ENCODE measurements around the gene WDPCP.
"Not testable (repeated sequence)": the region's sequence is repeated elsewhere in the genome, so short reads cannot be mapped to it uniquely, and the experiment has no call there.

The WDPCP gene

DNA sequence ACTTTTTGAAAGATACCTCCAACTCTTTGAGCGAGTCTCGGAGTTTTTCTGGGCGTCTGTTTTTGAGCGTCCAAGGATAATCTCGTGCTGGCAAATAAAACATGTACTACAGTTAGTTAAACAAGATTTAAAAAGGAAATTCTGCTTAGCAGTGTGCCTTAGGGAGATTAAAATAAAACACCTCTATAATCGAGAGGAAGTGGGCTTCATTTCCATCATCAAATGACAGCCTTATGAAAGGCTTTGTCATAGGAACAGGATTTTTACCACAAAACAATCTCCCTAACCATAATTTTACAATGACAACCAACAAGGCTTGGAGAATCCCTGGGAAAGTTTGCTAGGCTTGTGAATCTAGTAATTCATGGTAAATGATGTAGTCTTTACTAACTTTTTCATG, 103.4 kb downstream of the WDPCP start:
- TF ChIP-seq ZNF274 (IDR thresholded peaks at IDR 0.05; ENCODE audit: low read depth, low read length) = no peak

DNA sequence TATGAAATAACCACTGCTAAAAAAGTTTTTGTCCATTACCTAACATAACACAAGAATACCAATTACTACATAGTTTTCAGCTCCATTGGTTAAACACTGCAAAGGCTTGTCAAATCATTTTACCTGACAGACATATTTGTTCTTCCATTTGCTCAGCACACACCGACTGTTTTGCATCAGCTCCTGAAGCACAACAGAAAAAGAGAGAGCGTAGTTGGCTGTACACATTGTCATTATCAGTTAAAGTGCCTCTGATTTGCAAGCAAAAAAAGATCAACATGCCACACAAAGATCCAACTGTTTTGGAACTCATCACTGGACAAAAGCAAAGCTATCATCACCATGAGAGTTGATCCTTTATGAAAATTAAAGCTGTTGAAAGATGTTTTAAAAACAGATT, 103.8 kb downstream of the WDPCP start:
- H3K4me3 ChIP-seq (ENCODE audit: low read length) = no peak overlapping the region
- no peak for TF ChIP-seq ZNF274 (IDR thresholded peaks at IDR 0.05; ENCODE audit: low read depth, low read length)

More for the DNA sequence above, 103.4 kb downstream of the WDPCP start:
- no peak overlapping the region for H3K4me3 ChIP-seq (ENCODE audit: low read length)

- TF ChIP-seq ZNF274 (IDR thresholded peaks at IDR 0.05; ENCODE audit: low read depth, low read length) = no peak
- H3K4me3 ChIP-seq (ENCODE audit: low read length) = no peak overlapping the region
Observed at GRCh38 chr2:63477686-63478085, 110.6 kb downstream of the WDPCP start.

DNA sequence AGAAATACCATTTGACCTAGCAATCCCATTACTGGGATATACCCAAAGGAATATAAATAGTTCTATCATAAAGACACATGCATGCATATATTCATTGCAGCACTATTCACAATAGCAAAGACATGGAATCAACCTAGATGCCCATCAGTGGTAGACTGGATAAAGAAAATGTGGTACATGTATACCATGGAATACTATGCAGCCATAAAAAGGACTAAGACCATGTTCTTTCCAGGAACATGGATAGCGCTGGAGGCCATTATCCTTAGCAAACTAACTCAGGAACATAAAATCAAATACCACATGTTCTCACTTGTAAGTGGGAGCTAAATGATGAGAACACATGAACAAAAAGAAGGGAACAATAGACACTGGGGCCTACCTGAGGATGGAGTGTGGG, 119.0 kb downstream of the WDPCP start:
- not testable (repeated sequence) for H3K4me3 ChIP-seq (ENCODE audit: low read length)

DNA sequence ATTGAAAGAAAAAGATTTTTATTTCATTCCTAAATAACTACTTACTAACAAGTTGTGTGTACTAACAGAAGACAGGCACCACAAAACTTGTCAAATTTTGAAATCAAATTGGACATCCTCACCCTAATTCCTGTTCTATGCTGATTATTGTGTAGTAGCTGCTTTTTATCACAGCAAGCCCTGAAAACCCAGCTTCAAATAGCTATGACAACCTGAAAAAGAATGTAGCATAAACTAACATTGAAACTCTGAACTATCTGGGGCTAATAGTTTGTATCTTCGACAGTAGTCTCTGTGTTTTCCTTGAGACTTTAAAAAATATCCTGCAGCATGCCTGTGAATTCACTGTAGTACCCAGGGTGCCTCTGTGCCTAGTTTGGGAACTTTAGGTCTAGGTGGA, 122.6 kb downstream of the WDPCP start:
- no peak for TF ChIP-seq ZNF274 (IDR thresholded peaks at IDR 0.05; ENCODE audit: low read depth, low read length)
- H3K4me3 ChIP-seq (ENCODE audit: low read length) = no peak overlapping the region

DNA sequence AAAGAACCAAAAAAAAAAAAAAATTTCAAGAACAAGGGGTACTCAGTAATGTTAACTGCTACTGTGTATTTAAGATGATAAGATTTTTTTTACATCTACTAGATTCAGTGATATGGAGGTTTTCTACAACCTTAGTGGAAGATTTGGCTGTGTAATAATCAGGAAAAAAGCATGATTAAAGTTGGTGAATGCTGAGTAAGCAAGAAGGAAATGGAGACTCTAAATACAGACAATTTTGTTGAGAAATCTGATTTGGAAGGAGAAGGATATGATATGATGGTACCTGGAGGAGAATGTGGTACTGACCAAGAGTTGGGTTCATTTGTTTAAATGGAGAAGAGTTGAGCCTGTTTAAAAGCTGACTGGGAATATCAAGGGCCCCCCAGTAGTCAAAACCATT, 125.1 kb downstream of the WDPCP start:
- TF ChIP-seq ZNF274 (IDR thresholded peaks at IDR 0.05; ENCODE audit: low read depth, low read length) = no peak
- H3K4me3 ChIP-seq (ENCODE audit: low read length) = no peak overlapping the region

GRCh38 chr2:63446658-63447057, 141.6 kb downstream of the WDPCP start:
- no peak overlapping the region for H3K4me3 ChIP-seq (ENCODE audit: low read length)
- TF ChIP-seq ZNF274 (IDR thresholded peaks at IDR 0.05; ENCODE audit: low read depth, low read length) = no peak

DNA sequence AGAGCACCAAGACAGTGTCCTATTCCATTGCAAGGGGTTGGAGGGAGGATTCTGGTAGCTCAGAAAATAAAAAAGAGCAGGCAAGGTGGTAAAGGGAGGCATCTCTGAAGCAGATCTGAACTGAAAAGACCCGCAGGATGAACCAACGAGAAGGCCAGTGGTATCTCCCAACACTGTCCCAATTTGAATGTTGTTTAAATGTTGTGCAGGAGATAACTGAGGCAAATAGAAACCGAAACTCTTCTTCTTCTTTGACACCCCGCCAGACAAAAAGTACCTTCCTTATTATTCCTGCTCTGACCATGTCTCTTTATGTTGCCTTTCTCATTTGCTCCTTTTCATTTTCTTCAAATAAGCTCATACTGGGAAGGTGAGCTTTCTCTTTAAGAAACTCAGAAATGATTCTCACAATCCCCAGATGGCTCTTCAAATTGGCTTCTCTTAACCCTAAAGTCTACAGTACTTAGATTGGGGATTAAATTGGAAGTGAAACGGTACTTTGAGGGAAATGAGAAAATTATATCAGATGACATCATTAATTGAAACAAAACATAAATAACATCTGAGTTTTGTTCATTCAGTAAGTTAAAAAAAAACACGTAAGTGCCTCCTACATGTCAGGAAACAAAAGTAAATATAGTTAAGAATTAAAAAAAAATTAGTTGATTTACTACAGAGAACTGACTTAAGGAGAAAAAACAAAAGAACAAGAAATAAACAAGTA, 143.6 kb downstream of the WDPCP start:
- TF ChIP-seq ZNF274 (IDR thresholded peaks at IDR 0.05; ENCODE audit: low read depth, low read length) = no peak

GRCh38 chr2:63440612-63441011, 147.7 kb downstream of the WDPCP start:
- TF ChIP-seq ZNF274 (IDR thresholded peaks at IDR 0.05; ENCODE audit: low read depth, low read length) = no peak
- no peak overlapping the region for H3K4me3 ChIP-seq (ENCODE audit: low read length)

More for the DNA sequence above, 143.6 kb downstream of the WDPCP start:
- H3K4me3 ChIP-seq (ENCODE audit: low read length) = no peak overlapping the region

DNA sequence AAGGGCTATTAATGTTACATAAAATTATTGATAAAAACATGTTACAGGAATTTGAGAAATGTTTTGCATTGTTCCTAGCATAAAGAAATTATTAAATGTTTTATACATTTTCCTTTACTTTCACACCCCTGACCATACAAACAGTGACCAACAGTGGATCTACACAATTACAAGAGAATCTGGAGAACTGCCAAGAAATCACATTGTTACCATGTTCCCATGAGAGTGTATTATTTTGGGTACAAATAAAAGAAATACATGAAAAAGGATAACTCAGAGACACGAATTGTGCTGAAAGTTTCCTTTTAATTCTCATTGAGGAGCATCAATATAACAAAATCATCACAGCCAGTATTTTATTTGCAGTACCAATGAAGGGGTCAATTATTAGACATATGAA, 150.1 kb downstream of the WDPCP start:
- H3K4me3 ChIP-seq (ENCODE audit: low read length) = no peak overlapping the region
- no peak for TF ChIP-seq ZNF274 (IDR thresholded peaks at IDR 0.05; ENCODE audit: low read depth, low read length)

GRCh38 chr2:63436488-63436887, 151.8 kb downstream of the WDPCP start:
- H3K4me3 ChIP-seq (ENCODE audit: low read length) = no peak overlapping the region

GRCh38 chr2:63435070-63435469, 153.2 kb downstream of the WDPCP start:
- no peak for TF ChIP-seq ZNF274 (IDR thresholded peaks at IDR 0.05; ENCODE audit: low read depth, low read length)
- no peak overlapping the region for H3K4me3 ChIP-seq (ENCODE audit: low read length)

More at GRCh38 chr2:63436488-63436887, 151.8 kb downstream of the WDPCP start:
- no peak for TF ChIP-seq ZNF274 (IDR thresholded peaks at IDR 0.05; ENCODE audit: low read depth, low read length)

- TF ChIP-seq ZNF274 (IDR thresholded peaks at IDR 0.05; ENCODE audit: low read depth, low read length) = no peak
Observed at GRCh38 chr2:63434024-63435001, 154.0 kb downstream of the WDPCP start.

GRCh38 chr2:63432373-63432772, 155.9 kb downstream of the WDPCP start:
- no peak for TF ChIP-seq ZNF274 (IDR thresholded peaks at IDR 0.05; ENCODE audit: low read depth, low read length)
- H3K4me3 ChIP-seq (ENCODE audit: low read length) = no peak overlapping the region

More at GRCh38 chr2:63434024-63435001, 154.0 kb downstream of the WDPCP start:
- no peak overlapping the region for H3K4me3 ChIP-seq (ENCODE audit: low read length)

DNA sequence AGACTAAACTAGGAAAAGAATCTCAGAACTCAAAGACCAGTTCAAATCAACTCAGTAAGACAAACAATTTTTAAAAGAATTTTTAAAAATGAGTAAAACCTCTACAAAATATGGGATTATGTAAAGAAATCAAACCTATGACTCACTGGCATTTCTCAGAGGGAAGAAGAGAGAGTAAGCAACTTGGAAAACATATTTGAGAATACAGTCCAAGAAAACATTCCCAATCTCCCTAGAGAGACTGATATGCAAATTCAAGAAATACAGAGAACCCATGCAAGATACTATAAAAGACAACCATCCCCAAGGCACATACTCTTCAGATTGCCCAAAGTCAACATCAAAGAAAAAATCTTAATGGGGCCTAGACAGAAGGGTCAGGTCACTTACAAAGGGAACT, 162.7 kb downstream of the WDPCP start:
- TF ChIP-seq ZNF274 (IDR thresholded peaks at IDR 0.05; ENCODE audit: low read depth, low read length) = no peak
- H3K4me3 ChIP-seq (ENCODE audit: low read length) = no peak overlapping the region
